ENCODE measurements around the gene AGO3. TPM values are rescaled to one million over a fixed set of nuclear protein-coding genes. Genes with fewer than 3 reads are reported as not detected.

Gene AGO3
- total and polyA plus RNA-seq, 10 of the 15 experiments (the other 5 are each of a cell fraction or from before 2014, with no cell fraction given) = 3.9 to 35.2 (median 12.5) TPM

GRCh38 chr1:36088577-36089392 lies 157.9 kb downstream of the AGO3 start, which contains the start of gene ADPRS (continued):
- peak; percentile 34; the same call in 1 of the 2 replicates for TF ChIP-seq RAD21 (IDR thresholded peaks at IDR 0.05; ENCODE audit: insufficient read depth, low read depth, low read length)
- TF ChIP-seq ZBED1 (IDR thresholded peaks at IDR 0.05; ENCODE audit: borderline replicate concordance) = peak; percentile 54; the same call in 1 of the 2 replicates
- no peak for TF ChIP-seq SUPT20H (IDR thresholded peaks at IDR 0.05; ENCODE audit: borderline replicate concordance, control insufficient read depth, low read depth, low read length)
- TF ChIP-seq E2F8 (IDR thresholded peaks at IDR 0.05; ENCODE audit: low read depth, partially characterized antibody) = no peak
- peak; percentile 86 for TF ChIP-seq RUNX3 (IDR thresholded peaks at IDR 0.05; ENCODE audit: low read length)
- no peak; the same call in 1 of the 2 replicates for TF ChIP-seq JUND (IDR thresholded peaks at IDR 0.05; ENCODE audit: low read depth, low read length)
- no peak for TF ChIP-seq PKNOX1 (IDR thresholded peaks at IDR 0.05)
- peak; percentile 64 for TF ChIP-seq NR2F1 (conservative IDR thresholded peaks at IDR 0.05)
- TF ChIP-seq MTA2 (IDR thresholded peaks at IDR 0.05; ENCODE audit: low read depth) = peak; percentile 19; the same call in 1 of the 2 replicates
- TF ChIP-seq ZBTB40 (IDR thresholded peaks at IDR 0.05; ENCODE audit: borderline replicate concordance) = peak; percentile 89
- TF ChIP-seq REST (IDR thresholded peaks at IDR 0.05; ENCODE audit: low read depth, low read length) = peak; percentile 41; the same call in 1 of the 2 replicates
- TF ChIP-seq IRF4 (IDR thresholded peaks at IDR 0.05; ENCODE audit: low read depth, low read length) = peak; percentile 52; the same call in 1 of the 2 replicates
- peak; percentile 98 for TF ChIP-seq TAF1 (IDR thresholded peaks at IDR 0.05; ENCODE audit: borderline replicate concordance, low read depth, low read length)
- no peak; the same call in 1 of the 2 replicates for TF ChIP-seq MLLT1 (IDR thresholded peaks at IDR 0.05)
- no peak for TF ChIP-seq CHD4 (IDR thresholded peaks at IDR 0.05)
- TF ChIP-seq LARP7 (IDR thresholded peaks at IDR 0.05) = peak; percentile 99
